Left lung (tissue), 14 donors: ENCODE measurements around the gene TSPEAR. TPM values are rescaled to one million over a fixed set of nuclear protein-coding genes. Genes with fewer than 3 reads are reported as not detected.

Experiments
- ATAC-seq: fragments of 200-7000 bp; cut with Tn5 transposase; one replicate; pipeline ENCODE4 v1.9.1; 2020; ENCODE audit warnings: moderate library complexity
- DNase-seq, 4 donors: peaks; one replicate each; pipeline ENCODE4 v3.0.0-alpha.2; 2013 to 2020
- H3K27ac ChIP-seq, 2 donors: fragments of 200-600 bp; sonication (generic) in 1 of 2; one replicate each; pipeline versions ENCODE4 v1.5.0 to v1.8.0; 2020 to 2021
- H3K27me3 ChIP-seq, 2 donors: fragments of 200-600 bp; sonication (generic) in 1 of 2; one replicate each; pipeline versions ENCODE4 v1.5.0 to v1.8.0; 2020 to 2021
- H3K36me3 ChIP-seq, 2 donors: fragments of 200-600 bp; sonication (generic) in 1 of 2; one replicate each; pipeline versions ENCODE4 v1.5.0 to v1.8.0; 2020 to 2021
- H3K4me1 ChIP-seq, 2 donors: fragments of 200-600 bp; one replicate each; pipeline ENCODE4 v1.8.0; 2021
- H3K4me3 ChIP-seq, 2 donors: fragments of 200-600 bp; sonication (generic) in 1 of 2; one replicate each; pipeline versions ENCODE4 v1.5.0 to v1.8.0; 2020 to 2021; ENCODE audit warnings: mild to moderate bottlenecking in 1 of 2
- H3K9me3 ChIP-seq, 2 donors: fragments of 200-600 bp; sonication (generic) in 1 of 2; one replicate each; pipeline versions ENCODE4 v1.5.0 to v1.8.0; 2020 to 2021
- CTCF ChIP-seq, 2 donors: fragments of 200-600 bp; sonication (generic) in 1 of 2; IDR thresholded peaks; one replicate each; pipeline versions ENCODE4 v1.5.0 to v1.8.0; 2021; ENCODE audit warnings: antibody characterized with exemption in 2 of 2
- intact Hi-C, 2 donors: fragments of 100-400 bp; cut with DNase I; formaldehyde crosslinking; loops; one replicate each; pipeline versions ENCODE4 v1.11.2 to v1.14.2; 2022
- long read RNA-seq, 12 donors: library from polyadenylated mRNA in 2 of 12; unstranded in 2 of 12; transcript quantifications; one replicate each; pipeline ENCODE4 v2.0.0 and lab custom pipeline, GENCODE V29; 2019 to 2026
- polyA plus RNA-seq, 6 donors: library from polyadenylated mRNA; unstranded; fragments of 120-200 nt; gene quantifications; one replicate each; pipeline ENCODE4 v1.2.1, GENCODE V29; 2013; ENCODE audit not compliant: insufficient read length in 6 of 6
- total RNA-seq, 2 donors: library from RNA; stranded (reverse); fragmentation: NEBNext Ultra II Directional; extraction: Animal tissue kit (Norgen Biotek cat#: 25700); gene quantifications; one replicate each; pipeline ENCODE4 v1.2.1, GENCODE V29; 2021
- donor health status: DM: no; HTN: yes; CAD: no.
- donor health status: DM: no; HTN: no; CAD: no.

TSPEAR gene
- under 1 TPM; 0.10 to 0.26 TPM for total RNA-seq
- polyA plus RNA-seq: 1 to 10 TPM; 2.4 to 4.7 (median 3.5) TPM
- long read RNA-seq, donor 1: 0 reads
- long read RNA-seq, donor 2: 0 reads
- long read RNA-seq, donor 3: 0 reads
- long read RNA-seq, donor 4: 0 reads
- long read RNA-seq, donor 5: 0 reads
- long read RNA-seq, donor 6: 0 reads
- long read RNA-seq, donor 7: 0 reads
- long read RNA-seq, donor 8: 0 reads
- long read RNA-seq, donor 9: 0 reads
- long read RNA-seq, donor 10: 0 reads
- long read RNA-seq, donor 11: 0 reads
- long read RNA-seq, donor 12: 0 reads

DNA sequence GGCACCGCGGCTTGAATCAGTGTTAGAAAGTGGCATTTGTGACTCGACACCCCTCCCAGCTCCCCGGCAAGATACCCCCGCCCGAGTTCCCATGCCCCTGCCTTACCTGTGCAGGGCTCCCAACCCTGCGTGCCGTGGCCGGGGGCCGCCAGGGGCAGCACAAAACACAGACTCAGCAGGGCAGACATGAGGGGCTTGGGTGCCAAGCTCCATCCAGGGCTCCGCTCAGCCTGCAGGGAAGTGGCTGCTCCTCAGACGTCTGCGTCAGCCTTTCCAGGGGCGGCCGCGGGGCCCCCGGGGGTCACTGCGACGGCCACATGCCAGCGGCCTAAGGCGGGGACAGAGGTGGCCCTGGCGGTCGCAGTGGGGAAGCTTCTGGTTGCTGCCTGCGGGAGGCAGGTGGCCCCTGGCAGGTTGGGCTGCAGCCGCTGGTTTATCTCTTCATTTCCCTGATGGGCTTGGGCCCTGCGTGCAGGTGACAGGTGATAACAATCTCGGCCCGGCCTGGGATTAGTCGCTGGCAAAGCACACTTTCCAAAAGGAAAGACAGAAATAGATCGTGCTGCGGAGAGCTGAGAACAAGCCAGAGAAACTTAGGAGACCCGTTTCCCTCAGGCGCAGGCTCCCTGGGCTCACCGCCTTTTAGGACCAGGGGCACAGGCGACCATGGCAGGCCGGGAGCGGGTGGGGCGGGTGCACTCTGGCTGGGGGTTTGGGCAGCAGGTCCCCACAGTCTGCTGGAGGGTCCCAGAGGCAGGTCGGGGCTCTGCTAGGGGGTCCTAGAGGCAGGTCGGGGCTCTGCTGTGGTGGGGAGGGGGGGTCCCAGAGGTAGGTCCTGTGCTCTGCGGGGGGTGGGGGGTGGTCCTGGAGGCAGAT, at the start of gene TSPEAR:
Gene TSPEAR (minus strand): TSS at position 246 of the 876 bp plus-strand sequence. CDS start 58 bp downstream, at position 188.
- DNase-seq (peak in 2 of 4 donors; percentile 26 to 28), ATAC-seq (peak; percentile 13)
- H3K9me3 ChIP-seq: no peaks in the 10 kb centered on the region
- H3K27me3 ChIP-seq: peaks cover 71 to 92% of the 10 kb centered on the region in 2 donors
- H3K4me1 ChIP-seq: peaks cover 6 to 13% of the 10 kb centered on the region in 2 donors
- H3K27ac ChIP-seq: no peak within 1 kb of the TSS
- TF ChIP-seq CTCF (IDR thresholded peaks at IDR 0.05): no peak
- intact Hi-C loops: no loop called here
- H3K36me3 ChIP-seq: no peaks in the 10 kb centered on the region
- no peak within 1 kb of the TSS for H3K4me3 ChIP-seq

DNA sequence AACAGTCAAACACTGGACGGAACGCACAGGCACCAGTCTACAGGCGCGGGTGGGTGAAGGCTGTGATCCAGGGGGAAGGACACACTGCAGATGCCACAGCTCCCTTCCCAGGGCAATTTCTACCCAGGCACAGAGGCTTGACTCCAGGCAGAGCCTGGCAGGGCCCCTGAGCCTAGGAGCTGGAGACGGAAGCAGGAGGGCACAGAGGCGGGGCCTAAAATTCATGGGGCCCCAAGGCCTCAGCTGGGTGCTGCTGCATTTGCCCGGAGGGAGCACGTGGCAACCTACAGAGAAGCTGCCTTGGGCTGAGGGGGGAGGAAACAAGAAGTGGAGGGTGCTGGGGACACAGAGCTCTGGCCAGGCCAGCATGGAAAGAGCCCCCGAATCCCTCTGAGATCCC, 49.0 kb upstream of the TSPEAR start:
- no peak overlapping the region for H3K27ac ChIP-seq
- no peaks in the 10 kb centered on the region for H3K4me1 ChIP-seq
- no peak overlapping the region for H3K4me3 ChIP-seq
- intact Hi-C loops: no loop called here
- H3K36me3 ChIP-seq: no peaks in the 10 kb centered on the region
- DNase-seq (no peak), ATAC-seq (no peak)
- TF ChIP-seq CTCF (IDR thresholded peaks at IDR 0.05): no peak
- peaks cover 0 to 13% of the 10 kb centered on the region in 2 donors for H3K27me3 ChIP-seq
- no peaks in the 10 kb centered on the region for H3K9me3 ChIP-seq

DNA sequence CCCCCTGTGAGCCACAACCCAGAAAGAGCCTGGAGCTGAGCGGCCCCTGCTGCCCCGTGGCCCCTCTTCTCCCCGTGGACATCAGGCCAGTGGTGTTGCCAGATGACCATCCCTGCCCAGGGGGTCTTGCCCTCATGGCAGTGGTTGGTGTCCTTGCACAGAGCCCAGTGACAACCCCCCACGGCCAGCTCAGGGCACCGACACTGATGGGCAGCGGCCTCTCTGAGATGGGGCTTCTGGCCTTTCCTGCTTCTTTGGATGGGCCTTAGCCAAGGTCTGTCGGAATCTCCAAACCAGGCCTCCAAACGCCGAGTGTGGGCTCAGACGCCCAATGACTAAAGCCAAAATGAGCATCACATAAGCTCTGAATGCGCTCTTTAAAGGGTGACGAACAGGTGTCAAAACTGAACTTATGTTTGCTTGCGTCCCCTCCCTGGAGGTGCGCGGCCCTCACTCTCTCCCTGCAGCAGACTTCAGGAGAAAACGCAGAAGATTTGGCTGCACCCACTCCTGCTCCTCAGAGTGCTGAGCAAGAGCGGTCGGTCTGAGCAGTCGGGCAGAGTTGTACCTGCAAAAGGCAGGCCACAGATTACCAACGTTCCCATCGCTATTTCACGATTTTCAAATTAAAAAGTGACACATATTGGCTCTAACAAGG, 48.4 kb upstream of the TSPEAR start:
- Histone ChIP-seq H3K27me3 (peaks cover 0 to 13% of the 10 kb centered on the region in 2 donors), H3K9me3 (no peaks in the 10 kb centered on the region), H3K4me1 (no peaks in the 10 kb centered on the region), H3K36me3 (no peaks in the 10 kb centered on the region), H3K27ac (no peak overlapping the region), H3K4me3 (no peak overlapping the region)
- DNase-seq: no peak
- no peak for ATAC-seq
- TF ChIP-seq CTCF (IDR thresholded peaks at IDR 0.05): no peak
- intact Hi-C loops: no loop called here

DNA sequence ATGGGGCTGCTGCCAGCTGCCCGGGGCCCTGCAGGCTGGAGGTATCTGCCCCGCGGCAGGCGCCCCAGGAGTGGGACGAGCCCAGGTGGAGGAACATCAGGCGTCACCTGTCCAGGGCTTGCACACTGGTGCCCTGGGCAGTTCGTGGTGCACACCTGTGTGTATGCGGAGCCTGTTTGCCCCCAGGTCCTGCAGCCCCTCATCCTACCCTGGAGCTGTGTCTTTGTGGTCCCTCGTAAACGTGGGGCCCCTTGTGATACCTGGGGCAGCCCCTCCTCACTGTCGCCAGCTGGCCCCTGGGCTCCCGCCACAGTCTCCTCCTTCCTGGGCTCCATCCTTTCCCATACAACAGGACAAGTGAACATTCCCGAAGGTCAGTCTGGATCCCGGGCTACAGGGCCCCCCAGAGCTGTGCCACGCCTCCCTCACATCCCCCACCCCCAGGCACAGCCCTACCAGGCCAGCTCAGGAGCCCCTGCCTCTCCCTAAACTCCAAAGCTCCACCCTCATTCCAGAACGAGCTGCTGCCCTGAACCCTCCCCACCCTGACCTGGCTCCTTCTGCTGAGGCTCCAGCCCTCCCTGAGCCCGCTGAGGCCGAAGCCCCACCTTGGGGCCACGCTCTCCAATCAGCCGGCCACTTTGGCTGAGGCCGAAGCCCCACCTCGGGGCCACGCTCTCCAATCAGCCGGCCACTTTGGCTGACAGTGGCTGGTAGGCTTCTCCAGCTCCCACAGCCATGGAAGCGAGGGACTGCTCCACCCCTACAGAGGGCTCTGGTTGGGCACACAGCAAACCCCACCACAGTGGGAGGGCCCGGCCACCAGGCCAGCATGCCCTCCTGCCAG, 47.6 kb upstream of the TSPEAR start:
- Histone ChIP-seq H3K4me1 (no peaks in the 10 kb centered on the region), H3K36me3 (no peaks in the 10 kb centered on the region), H3K27me3 (peaks cover 0 to 13% of the 10 kb centered on the region in 2 donors), H3K9me3 (no peaks in the 10 kb centered on the region), H3K4me3 (no peak overlapping the region), H3K27ac (no peak overlapping the region)
- peak; percentile 59 for ATAC-seq
- no peak for TF ChIP-seq CTCF (IDR thresholded peaks at IDR 0.05)
- peak in 1 of 4 donors; percentile 72 for DNase-seq
- intact Hi-C loops: no loop called here
